HL-60/S4 (cell line): ENCODE measurements around the gene UPK2.
"Not testable (repeated sequence)": the region's sequence is repeated elsewhere in the genome, so short reads cannot be mapped to it uniquely, and the experiment has no call there.

Source experiments
- in situ Hi-C: fragments of 300-500 bp; cut with MboI; formaldehyde crosslinking; loops from 2 replicates; pipeline ENCODE4 v1.14.3; 2022; ENCODE audit warnings: low sequenced_read_pairs

The UPK2 gene

GRCh38 chr11:118979434-118979833, 23.3 kb downstream of the UPK2 start:
- in situ Hi-C loops: no loop called here

GRCh38 chr11:118980191-118980881, 24.2 kb downstream of the UPK2 start:
- in situ Hi-C loops: no loop called here

- in situ Hi-C loops: not testable (repeated sequence)
Measured at GRCh38 chr11:118984337-118984736, 28.2 kb downstream of the UPK2 start.

DNA sequence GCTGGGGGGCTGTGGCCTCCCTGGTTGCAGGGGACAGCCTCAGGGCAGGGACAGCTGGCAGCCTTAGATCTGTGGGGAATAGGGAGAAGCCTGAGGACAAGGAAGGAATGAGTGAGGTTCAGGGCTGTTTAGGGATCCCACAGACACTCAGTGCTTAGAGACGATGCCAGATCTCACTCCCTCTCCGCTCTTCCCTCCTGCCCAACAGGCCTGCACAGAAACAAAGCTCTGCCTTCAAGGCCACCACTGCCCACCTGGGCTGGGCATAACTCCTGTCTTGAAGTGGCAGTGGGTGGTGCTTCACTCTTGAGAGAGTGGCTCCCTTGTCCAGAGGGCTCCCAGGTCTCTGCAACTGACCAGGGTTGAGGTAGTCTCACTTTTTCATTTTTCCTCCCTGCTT, 28.7 kb downstream of the UPK2 start:
- in situ Hi-C loops: no loop called here

DNA sequence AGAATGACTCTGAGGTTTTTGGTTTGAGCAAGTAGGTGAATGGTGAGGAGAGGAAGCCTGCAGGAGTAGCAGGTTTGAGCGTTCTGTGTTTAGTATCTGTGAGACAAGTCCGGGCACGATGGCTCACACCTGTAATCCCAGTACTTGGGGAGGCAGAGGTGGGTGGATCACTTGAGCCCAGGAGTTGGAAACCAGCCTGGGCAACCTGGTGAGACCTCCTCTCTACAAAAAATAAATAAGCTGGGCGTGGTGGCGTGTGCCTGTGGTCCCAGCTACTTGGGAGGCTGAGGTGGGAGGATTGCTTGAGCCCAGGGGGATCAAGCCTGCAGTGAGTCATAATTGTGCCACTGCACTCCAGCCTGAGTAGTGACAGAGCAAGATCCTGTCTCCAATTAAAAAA, 32.2 kb downstream of the UPK2 start:
- in situ Hi-C loops: no loop called here

DNA sequence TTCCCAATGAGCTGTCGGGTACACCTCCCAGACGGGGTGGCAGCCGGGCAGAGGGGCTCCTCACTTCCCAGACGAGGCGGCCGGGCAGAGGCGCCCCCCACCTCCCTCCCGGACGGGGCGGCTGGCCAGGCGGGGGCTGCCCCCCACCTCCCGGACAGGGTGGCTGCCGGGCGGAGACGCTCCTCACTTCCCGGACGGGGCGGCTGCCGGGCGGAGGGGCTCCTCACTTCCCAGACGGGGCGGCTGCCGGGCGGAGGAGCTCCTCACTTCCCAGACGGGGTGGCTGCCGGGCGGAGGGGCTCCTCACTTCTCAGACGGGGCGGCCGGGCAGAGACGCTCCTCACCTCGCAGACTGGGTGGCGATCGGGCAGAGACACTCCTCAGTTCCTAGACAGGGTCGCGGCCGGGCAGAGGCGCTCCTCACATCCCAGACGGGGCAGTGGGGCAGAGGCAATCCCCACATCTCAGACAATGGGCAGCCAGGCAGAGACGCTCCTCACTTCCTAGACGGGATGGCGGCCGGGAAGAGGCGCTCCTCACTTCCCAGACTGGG, 35.5 kb downstream of the UPK2 start:
- in situ Hi-C loops: not testable (repeated sequence)

- in situ Hi-C loops: no loop called here
Measured at GRCh38 chr11:118996926-118997626, 41.0 kb downstream of the UPK2 start.

DNA sequence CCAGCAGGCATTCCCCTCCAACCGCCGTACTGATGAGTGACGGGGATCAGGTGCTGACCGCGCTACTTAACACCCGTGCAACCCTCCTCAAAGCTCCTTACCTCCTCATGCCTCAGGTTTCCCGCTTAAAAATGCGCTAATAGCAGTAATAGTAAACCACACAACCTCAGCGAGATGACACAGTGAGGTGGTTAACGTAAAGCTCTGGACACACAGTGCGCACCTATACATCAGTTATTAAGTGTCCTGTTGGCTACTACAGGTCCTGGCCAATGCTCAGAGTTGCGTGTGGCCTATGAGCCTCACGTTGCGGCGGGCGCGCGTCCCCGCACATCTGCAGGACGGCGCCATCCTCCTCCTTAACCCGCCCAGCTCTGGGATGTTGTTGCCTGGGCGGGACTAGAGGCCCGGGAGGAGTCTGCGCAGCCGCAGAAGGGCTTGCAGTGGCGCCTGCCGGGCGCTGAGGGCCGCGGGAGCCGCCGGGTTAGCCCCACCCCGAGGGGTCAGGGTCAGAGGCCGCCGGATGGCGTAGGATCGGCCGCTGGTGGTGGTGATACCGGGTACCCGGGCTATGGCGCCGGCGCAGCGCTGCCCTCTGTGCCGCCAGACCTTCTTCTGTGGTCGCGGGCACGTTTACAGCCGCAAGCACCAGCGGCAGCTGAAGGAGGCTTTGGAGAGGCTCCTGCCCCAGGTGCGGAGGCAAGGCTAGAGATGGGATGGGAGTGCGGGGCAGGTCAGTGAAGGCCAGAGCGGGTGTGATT, 41.7 kb downstream of the UPK2 start, which contains the start of gene CENATAC:
Gene CENATAC (plus strand): TSS at position 512 of the 761 bp plus-strand sequence. CDS start 60 bp downstream, at position 572.
- in situ Hi-C loops: no loop called here

DNA sequence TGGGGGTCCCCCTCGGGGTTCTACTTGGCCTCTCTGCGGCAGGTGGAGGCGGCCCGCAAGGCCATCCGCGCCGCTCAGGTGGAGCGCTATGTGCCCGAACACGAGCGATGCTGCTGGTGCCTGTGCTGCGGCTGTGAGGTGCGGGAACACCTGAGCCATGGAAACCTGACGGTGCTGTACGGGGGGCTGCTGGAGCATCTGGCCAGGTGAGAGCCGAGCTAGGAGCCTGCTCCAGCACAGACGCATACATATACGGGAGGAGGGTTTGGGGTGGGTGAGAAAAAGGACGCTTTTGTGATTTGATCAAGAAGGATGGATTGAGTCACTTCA, 42.3 kb downstream of the UPK2 start:
- in situ Hi-C loops: no loop called here

DNA sequence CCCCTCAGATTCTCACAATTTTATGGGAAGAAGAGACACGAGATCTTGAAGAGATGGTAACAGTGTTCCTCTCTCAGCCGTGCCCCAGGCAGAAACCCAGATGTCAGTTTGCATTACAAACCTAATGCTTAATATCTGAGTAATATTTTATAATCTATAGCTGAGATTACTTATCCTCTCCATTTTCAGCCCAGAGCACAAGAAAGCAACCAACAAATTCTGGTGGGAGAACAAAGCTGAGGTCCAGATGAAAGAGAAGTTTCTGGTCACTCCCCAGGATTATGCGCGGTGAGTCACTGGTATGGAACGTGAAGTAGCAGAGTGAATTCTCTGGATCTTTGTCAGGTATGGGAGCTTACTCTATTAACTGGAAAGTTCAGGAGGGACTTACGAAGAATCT, 42.7 kb downstream of the UPK2 start:
- in situ Hi-C loops: no loop called here

GRCh38 chr11:119000906-119001305, 44.8 kb downstream of the UPK2 start:
- in situ Hi-C loops: no loop called here

DNA sequence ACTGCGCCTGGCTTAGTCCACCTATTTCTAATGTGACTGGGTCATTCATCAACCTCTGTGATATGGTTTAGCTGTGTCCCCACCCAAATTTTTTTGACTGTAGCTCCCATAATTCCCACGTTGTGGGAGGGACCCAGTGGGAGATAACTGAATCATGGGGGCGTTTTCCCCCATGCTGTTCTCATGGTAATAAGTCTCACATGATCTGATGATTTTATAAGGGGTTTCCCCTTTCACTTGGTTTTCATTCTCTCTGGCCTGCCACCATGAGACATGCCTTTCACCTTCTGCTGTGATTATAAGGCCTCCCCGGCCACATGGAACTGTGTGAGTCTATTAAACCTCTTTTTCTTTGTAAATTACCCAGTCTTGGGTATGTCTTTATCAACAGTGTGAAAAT, 50.6 kb downstream of the UPK2 start:
- in situ Hi-C loops: no loop called here
